HepG2 (cell line): ENCODE data around the gene ZNF526. TPM values are rescaled to one million over a fixed set of nuclear protein-coding genes. Genes with fewer than 3 reads are reported as not detected.

ENCODE experiments used
- ATF4 ChIP-seq, 2 experiments: fragments of 450-650 bp in 1 of 2; sonication (generic) in 1 of 2; formaldehyde crosslinking; IDR thresholded peaks; 2 replicates each; pipeline versions ENCODE4 v1.5.0 to v1.8.0; 2020 to 2022; ENCODE audit warnings: mild to moderate bottlenecking in 1 of 2, missing genetic modification reagents in 1 of 2
- GATA4 ChIP-seq: sonication (generic); IDR thresholded peaks from 2 replicates; pipeline ENCODE4 v1.6.1; 2016; ENCODE audit warnings: antibody characterized with exemption, low read depth, borderline replicate concordance
- GATAD1 ChIP-seq: IDR thresholded peaks from 2 replicates; pipeline ENCODE4 v1.6.1; 2016; ENCODE audit warnings: missing genetic modification reagents, missing compliant biosample characterization
- MAZ ChIP-seq, 2 experiments: sonication (generic) in 1 of 2; formaldehyde crosslinking in 1 of 2; IDR thresholded peaks; 2 replicates each; pipeline versions ENCODE4 v1.5.0 to v1.6.1; 2012 to 2020; ENCODE audit warnings: low read depth in 2 of 2, mild to moderate bottlenecking in 2 of 2, borderline replicate concordance in 1 of 2, improper control_type of control experiment in 1 of 2, low read length in 1 of 2, missing genetic modification reagents in 1 of 2, moderate library complexity in 1 of 2
- PHF21A ChIP-seq: sonication (generic); formaldehyde crosslinking; IDR thresholded peaks from 2 replicates; pipeline ENCODE4 v1.5.0; 2020; ENCODE audit warnings: mild to moderate bottlenecking, missing genetic modification reagents
- SOX13 ChIP-seq, 3 experiments: fragments of 450-650 bp in 1 of 3; sonication (generic) in 1 of 3; formaldehyde crosslinking in 1 of 3; IDR thresholded peaks in 2 of 3; conservative IDR thresholded peaks in 1 of 3; 2 replicates each; pipeline versions ENCODE4 v1.5.0 to v1.6.1; 2016 to 2020; ENCODE audit warnings: antibody characterized with exemption in 1 of 3, mild to moderate bottlenecking in 1 of 3, missing compliant biosample characterization in 1 of 3, missing genetic modification reagents in 1 of 3, moderate library complexity in 1 of 3
- TCF12 ChIP-seq, 2 experiments: fragments of 450-650 bp in 1 of 2; sonication (generic) in 1 of 2; formaldehyde crosslinking in 1 of 2; IDR thresholded peaks; 2 replicates each; pipeline versions ENCODE4 v1.6.1 to v1.8.0; 2017 to 2022; ENCODE audit warnings: antibody characterized with exemption in 1 of 2, mild to moderate bottlenecking in 1 of 2, missing genetic modification reagents in 1 of 2, moderate library complexity in 1 of 2
- WIZ ChIP-seq: sonication (generic); formaldehyde crosslinking; IDR thresholded peaks from 2 replicates; pipeline ENCODE4 v1.5.1; 2020; ENCODE audit warnings: mild to moderate bottlenecking, missing genetic modification reagents
- ZBTB3 ChIP-seq: sonication (generic); formaldehyde crosslinking; IDR thresholded peaks from 2 replicates; pipeline ENCODE4 v1.4.0; 2020; ENCODE audit warnings: low read depth, mild to moderate bottlenecking, moderate library complexity, missing genetic modification reagents, borderline replicate concordance
- ZFP41 ChIP-seq: sonication (generic); formaldehyde crosslinking; IDR thresholded peaks from 2 replicates; pipeline ENCODE4 v1.4.0; 2020; ENCODE audit warnings: mild to moderate bottlenecking, missing genetic modification reagents, borderline replicate concordance
- ZNF101 ChIP-seq: sonication (generic); formaldehyde crosslinking; IDR thresholded peaks from 2 replicates; pipeline ENCODE4 v1.4.0; 2020; ENCODE audit warnings: mild to moderate bottlenecking, low read depth, missing genetic modification reagents, borderline replicate concordance
- ZNF207 ChIP-seq: fragments of 450-650 bp; IDR thresholded peaks from 2 replicates; pipeline ENCODE4 v1.6.1; 2016; ENCODE audit warnings: antibody characterized with exemption, borderline replicate concordance
- ZNF251 ChIP-seq: sonication (generic); formaldehyde crosslinking; IDR thresholded peaks from 2 replicates; pipeline ENCODE4 v1.9.0; 2021; ENCODE audit warnings: mild to moderate bottlenecking, missing genetic modification reagents
- ZNF432 ChIP-seq: sonication (generic); formaldehyde crosslinking; IDR thresholded peaks from 2 replicates; pipeline ENCODE4 v1.5.0; 2020; ENCODE audit warnings: missing genetic modification reagents, mild to moderate bottlenecking, borderline replicate concordance
- ZNF713 ChIP-seq: sonication (generic); formaldehyde crosslinking; IDR thresholded peaks from 2 replicates; pipeline ENCODE4 v1.4.0; 2020; ENCODE audit warnings: mild to moderate bottlenecking, missing genetic modification reagents
- polyA plus RNA-seq, 8 experiments: library from polyadenylated mRNA; depleted of rRNA in 3 of 8; stranded (reverse) in 7 of 8; unstranded in 1 of 8; fragments of >200 nt; fragmentation: Illumina TruSeq in 4 of 8; extraction: Trizol in 4 of 8; gene quantifications; 2 replicates each; pipeline versions ENCODE4 v1.2.1 to v1.2.3, GENCODE V29; 2011 to 2016; ENCODE audit warnings: low read depth in 4 of 8, missing spikeins in 1 of 8, mixed read lengths in 1 of 8; ENCODE audit not compliant: insufficient read depth in 1 of 8
- total RNA-seq, 5 experiments: library from RNA; depleted of rRNA; stranded (reverse); fragments of >200 nt; fragmentation: Illumina TruSeq; extraction: Trizol; gene quantifications; 2 replicates each; pipeline ENCODE4 v1.2.3, GENCODE V29; 2016; ENCODE audit warnings: low read depth in 1 of 5
- TF ChIP-seq, protein P1 (sequence below): sonication (generic); formaldehyde crosslinking; IDR thresholded peaks from 2 replicates; pipeline ENCODE4 v1.5.0; 2020; ENCODE audit warnings: mild to moderate bottlenecking, missing genetic modification reagents, borderline replicate concordance
- TF ChIP-seq, protein P2 (sequence below): sonication (generic); formaldehyde crosslinking; IDR thresholded peaks from 2 replicates; pipeline ENCODE4 v1.4.0; 2020; ENCODE audit warnings: missing genetic modification reagents; ENCODE audit errors: not compliant biosample characterization

Gene ZNF526
- total and polyA plus RNA-seq, 2 of the 13 experiments (the other 11 are each of a cell fraction or from before 2014, with no cell fraction given), result 3.3 to 8.4 TPM

GRCh38 chr19:42254089-42254849 is 34.2 kb downstream of the ZNF526 start (continued):
- TF ChIP-seq ATF4 (CRISPR knock-in tag; IDR thresholded peaks at IDR 0.05), result peak in 1 of 2 experiments; percentile 23; a peak in 1 of 4 replicates
- TF ChIP-seq WIZ (CRISPR knock-in tag), result no peak
- TF ChIP-seq, protein P1, sequence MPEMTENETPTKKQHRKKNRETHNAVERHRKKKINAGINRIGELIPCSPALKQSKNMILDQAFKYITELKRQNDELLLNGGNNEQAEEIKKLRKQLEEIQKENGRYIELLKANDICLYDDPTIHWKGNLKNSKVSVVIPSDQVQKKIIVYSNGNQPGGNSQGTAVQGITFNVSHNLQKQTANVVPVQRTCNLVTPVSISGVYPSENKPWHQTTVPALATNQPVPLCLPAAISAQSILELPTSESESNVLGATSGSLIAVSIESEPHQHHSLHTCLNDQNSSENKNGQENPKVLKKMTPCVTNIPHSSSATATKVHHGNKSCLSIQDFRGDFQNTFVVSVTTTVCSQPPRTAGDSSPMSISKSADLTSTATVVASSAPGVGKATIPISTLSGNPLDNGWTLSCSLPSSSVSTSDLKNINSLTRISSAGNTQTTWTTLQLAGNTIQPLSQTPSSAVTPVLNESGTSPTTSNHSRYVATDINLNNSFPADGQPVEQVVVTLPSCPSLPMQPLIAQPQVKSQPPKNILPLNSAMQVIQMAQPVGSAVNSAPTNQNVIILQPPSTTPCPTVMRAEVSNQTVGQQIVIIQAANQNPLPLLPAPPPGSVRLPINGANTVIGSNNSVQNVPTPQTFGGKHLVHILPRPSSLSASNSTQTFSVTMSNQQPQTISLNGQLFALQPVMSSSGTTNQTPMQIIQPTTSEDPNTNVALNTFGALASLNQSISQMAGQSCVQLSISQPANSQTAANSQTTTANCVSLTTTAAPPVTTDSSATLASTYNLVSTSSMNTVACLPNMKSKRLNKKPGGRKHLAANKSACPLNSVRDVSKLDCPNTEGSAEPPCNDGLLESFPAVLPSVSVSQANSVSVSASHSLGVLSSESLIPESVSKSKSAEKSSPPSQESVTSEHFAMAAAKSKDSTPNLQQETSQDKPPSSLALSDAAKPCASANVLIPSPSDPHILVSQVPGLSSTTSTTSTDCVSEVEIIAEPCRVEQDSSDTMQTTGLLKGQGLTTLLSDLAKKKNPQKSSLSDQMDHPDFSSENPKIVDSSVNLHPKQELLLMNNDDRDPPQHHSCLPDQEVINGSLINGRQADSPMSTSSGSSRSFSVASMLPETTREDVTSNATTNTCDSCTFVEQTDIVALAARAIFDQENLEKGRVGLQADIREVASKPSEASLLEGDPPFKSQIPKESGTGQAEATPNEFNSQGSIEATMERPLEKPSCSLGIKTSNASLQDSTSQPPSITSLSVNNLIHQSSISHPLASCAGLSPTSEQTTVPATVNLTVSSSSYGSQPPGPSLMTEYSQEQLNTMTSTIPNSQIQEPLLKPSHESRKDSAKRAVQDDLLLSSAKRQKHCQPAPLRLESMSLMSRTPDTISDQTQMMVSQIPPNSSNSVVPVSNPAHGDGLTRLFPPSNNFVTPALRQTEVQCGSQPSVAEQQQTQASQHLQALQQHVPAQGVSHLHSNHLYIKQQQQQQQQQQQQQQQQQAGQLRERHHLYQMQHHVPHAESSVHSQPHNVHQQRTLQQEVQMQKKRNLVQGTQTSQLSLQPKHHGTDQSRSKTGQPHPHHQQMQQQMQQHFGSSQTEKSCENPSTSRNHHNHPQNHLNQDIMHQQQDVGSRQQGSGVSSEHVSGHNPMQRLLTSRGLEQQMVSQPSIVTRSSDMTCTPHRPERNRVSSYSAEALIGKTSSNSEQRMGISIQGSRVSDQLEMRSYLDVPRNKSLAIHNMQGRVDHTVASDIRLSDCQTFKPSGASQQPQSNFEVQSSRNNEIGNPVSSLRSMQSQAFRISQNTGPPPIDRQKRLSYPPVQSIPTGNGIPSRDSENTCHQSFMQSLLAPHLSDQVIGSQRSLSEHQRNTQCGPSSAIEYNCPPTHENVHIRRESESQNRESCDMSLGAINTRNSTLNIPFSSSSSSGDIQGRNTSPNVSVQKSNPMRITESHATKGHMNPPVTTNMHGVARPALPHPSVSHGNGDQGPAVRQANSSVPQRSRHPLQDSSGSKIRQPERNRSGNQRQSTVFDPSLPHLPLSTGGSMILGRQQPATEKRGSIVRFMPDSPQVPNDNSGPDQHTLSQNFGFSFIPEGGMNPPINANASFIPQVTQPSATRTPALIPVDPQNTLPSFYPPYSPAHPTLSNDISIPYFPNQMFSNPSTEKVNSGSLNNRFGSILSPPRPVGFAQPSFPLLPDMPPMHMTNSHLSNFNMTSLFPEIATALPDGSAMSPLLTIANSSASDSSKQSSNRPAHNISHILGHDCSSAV (CRISPR knock-in tag), result no peak
- no peak; the same call in 1 of the 2 replicates for TF ChIP-seq PHF21A
- no peak for TF ChIP-seq ZNF207
- no peak for TF ChIP-seq ZFP41
- TF ChIP-seq ZNF432 (CRISPR knock-in tag), result no peak
- 0 out of 2 replicates have a peak, but pooled peaks have one; percentile 17 for TF ChIP-seq GATAD1
- no peak for TF ChIP-seq GATA4
- no peak for TF ChIP-seq ZNF101 (CRISPR knock-in tag)
- TF ChIP-seq SOX13 (IDR thresholded peaks at IDR 0.05), result no peak
- no peak for TF ChIP-seq SOX13 (CRISPR knock-in tag; conservative IDR thresholded peaks at IDR 0.05 in 1 of 2, IDR thresholded peaks at IDR 0.05 in 1 of 2)
- peak; percentile 78 for TF ChIP-seq MAZ (IDR thresholded peaks at IDR 0.05; ENCODE audit: borderline replicate concordance, low read depth, low read length)
- TF ChIP-seq MAZ (CRISPR knock-in tag; IDR thresholded peaks at IDR 0.05; ENCODE audit: low read depth), result no peak
- no peak for TF ChIP-seq ZBTB3 (CRISPR knock-in tag)
- TF ChIP-seq ZNF713, result no peak
- TF ChIP-seq ZNF251 (CRISPR knock-in tag), result no peak
- TF ChIP-seq, protein P2, sequence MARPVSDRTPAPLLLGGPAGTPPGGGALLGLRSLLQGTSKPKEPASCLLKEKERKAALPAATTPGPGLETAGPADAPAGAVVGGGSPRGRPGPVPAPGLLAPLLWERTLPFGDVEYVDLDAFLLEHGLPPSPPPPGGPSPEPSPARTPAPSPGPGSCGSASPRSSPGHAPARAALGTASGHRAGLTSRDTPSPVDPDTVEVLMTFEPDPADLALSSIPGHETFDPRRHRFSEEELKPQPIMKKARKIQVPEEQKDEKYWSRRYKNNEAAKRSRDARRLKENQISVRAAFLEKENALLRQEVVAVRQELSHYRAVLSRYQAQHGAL (CRISPR knock-in tag), result no peak
- TF ChIP-seq TCF12 (IDR thresholded peaks at IDR 0.05), result no peak
- no peak for TF ChIP-seq TCF12 (CRISPR knock-in tag; IDR thresholded peaks at IDR 0.05)
